Muscle of leg (tissue), 11 donors: ENCODE results near the gene ASPM. TPM values are rescaled to one million over a fixed set of nuclear protein-coding genes. Genes with fewer than 3 reads are reported as not detected.

Source experiments
- DNase-seq: peaks from one replicate; pipeline ENCODE4 v3.0.0; 2013
- H3K27ac ChIP-seq: one replicate; pipeline ENCODE4 v1.5.1; 2013; ENCODE audit warnings: mild to moderate bottlenecking, low read length, control low read depth
- H3K27me3 ChIP-seq: one replicate; pipeline ENCODE4 v1.6.1; 2013; ENCODE audit warnings: low read length; ENCODE audit not compliant: control insufficient read depth, insufficient read depth
- H3K36me3 ChIP-seq: one replicate; pipeline ENCODE4 v1.6.1; 2013; ENCODE audit warnings: low read length; ENCODE audit not compliant: control insufficient read depth, insufficient read depth
- H3K4me1 ChIP-seq: one replicate; pipeline ENCODE4 v1.6.1; 2013; ENCODE audit warnings: low read length; ENCODE audit not compliant: control insufficient read depth, insufficient read depth
- H3K4me3 ChIP-seq: one replicate; pipeline ENCODE4 v1.5.1; 2013; ENCODE audit warnings: low read length, control low read depth
- H3K9me3 ChIP-seq: replicated peaks from 2 replicates; pipeline ENCODE4 v1.6.1; 2013; ENCODE audit warnings: low read depth, low read length; ENCODE audit not compliant: control insufficient read depth
- WGBS: methylation state at CpG from one replicate; pipeline ENCODE4 v1.1.5; 2013; ENCODE audit warnings: missing lambda C conversion rate; ENCODE audit not compliant: insufficient coverage; 5-methylcytosine and 5-hydroxymethylcytosine counted together
- polyA plus RNA-seq, 8 donors: library from polyadenylated mRNA; unstranded; fragments of 120-200 nt; gene quantifications; one replicate each; pipeline versions ENCODE4 v1.2.1 to v1.2.3, GENCODE V29; 2013; ENCODE audit warnings: inconsistent platforms in 1 of 8, low replicate concordance in 1 of 8; ENCODE audit not compliant: insufficient read length in 8 of 8, insufficient read depth in 1 of 8
- total RNA-seq: library from RNA; stranded (reverse); fragments of 120-200 nt; gene quantifications from one replicate; pipeline ENCODE4 v1.2.4, GENCODE V29; 2013

Gene ASPM
- total and polyA plus RNA-seq, 9 donors, result 8.5 to 18.3 (median 13.8) TPM

DNA sequence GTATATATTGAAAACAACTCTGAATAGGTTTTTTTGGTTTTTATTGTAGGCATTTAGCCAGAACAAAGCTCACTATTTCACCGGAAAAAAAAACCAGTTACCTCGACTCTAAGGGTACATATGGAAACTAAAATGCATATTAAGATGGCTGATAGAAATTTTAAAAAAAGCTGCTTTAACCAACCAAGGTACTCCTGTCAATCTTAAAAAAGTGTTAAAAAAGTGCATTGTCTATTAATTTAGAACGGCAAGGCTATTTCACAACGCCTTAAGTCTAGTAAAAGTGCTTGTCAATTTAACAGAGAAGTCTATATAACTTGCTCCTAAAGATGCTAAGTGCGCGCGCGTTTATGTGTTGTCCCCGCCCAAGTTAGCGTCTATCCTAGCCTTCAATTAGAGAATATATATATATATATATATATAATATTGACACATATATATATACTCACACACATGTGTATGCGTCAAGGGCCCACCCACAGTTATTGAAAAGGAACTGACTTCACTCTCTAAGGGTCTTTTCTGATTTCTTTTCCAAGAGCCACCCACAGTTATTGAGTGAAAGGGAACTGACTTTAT lies 934 bp downstream of the ASPM start:
- no peak overlapping the region for H3K27ac ChIP-seq
- DNase-seq, result no peak
- WGBS, result no CpG with 5 or more reads among the region's 11 CpGs

DNA sequence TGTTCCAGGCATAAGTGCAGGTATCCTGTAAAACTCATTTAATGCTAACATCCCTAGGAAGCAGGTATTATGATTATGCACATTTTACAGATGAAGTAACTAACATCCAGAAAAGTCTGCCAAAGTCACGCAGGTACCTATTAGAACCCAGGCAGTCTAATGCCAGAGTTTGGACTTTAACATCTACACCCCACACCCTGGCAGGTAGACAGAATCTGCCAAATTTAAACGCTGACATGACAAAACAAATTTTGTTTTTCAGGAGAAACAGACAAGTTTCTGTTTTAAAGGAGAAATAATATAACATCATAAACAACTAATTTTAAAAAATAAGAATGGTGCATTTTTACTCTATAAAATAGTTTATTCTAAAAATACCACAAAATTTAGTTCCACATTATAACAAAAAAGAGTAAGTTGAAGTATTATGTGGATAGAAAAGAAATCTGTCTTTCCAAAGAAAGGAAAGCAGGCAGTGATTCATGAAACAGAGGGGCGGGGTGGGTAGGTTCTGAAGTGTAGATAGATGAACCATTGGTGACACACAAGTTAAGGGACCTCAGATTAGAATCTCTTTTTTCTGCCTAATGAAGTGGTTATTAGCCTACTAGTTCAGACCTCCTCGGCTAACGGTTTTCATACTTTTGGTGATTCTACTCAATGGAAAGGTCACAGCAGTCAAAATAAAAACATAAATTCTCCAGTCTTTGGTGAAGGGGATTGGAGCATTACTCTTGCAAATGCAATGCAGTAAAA lies 1.7 kb downstream of the ASPM start:
- Histone ChIP-seq H3K27me3 (no peaks in the 10 kb centered on the region), H3K4me1 (no peaks in the 10 kb centered on the region), H3K27ac (no peak overlapping the region), H3K36me3 (no peaks in the 10 kb centered on the region), H3K9me3 (no peaks in the 10 kb centered on the region), H3K4me3 (peak overlapping the region; percentile 81)
- WGBS, result 48% methylated on average over 2 of the region's 5 CpGs
- no peak for DNase-seq

More for the DNA sequence above, 934 bp downstream of the ASPM start:
- H3K4me3 ChIP-seq, result peak overlapping the region; percentile 81
- no peaks in the 10 kb centered on the region for H3K27me3 ChIP-seq
- H3K4me1 ChIP-seq, result no peaks in the 10 kb centered on the region
- H3K9me3 ChIP-seq, result no peaks in the 10 kb centered on the region
- no peaks in the 10 kb centered on the region for H3K36me3 ChIP-seq

DNA sequence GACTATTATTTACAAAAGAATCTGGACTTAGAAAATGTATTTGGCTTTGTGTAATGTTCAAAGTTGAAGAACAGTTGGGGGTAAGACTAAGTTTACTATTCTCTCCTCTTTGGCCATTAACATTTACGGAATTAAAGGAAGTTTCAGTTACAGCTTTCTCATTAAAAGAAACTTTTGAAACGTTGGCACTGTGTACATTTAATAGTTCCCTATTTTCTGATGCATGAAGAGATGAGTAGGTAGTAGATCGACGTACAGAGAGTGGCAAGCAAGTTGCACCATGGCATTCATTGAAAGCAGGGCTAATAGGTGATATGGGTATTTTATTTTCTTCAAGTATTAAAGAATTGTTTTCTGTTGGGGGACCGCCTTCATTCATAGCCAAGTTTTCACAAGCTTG lies 3.2 kb downstream of the ASPM start:
- Histone ChIP-seq H3K27me3 (no peaks in the 10 kb centered on the region), H3K9me3 (no peaks in the 10 kb centered on the region), H3K27ac (no peak overlapping the region), H3K4me3 (no peak overlapping the region), H3K4me1 (no peaks in the 10 kb centered on the region), H3K36me3 (peaks cover 3% of the 10 kb centered on the region)
- DNase-seq, result no peak
- 80% methylated on average over 1 of the region's 5 CpGs for WGBS

GRCh38 chr1:197141575-197141974 lies 4.9 kb downstream of the ASPM start:
- Histone ChIP-seq H3K9me3 (no peaks in the 10 kb centered on the region), H3K36me3 (peaks cover 6% of the 10 kb centered on the region), H3K27ac (no peak overlapping the region), H3K4me1 (no peaks in the 10 kb centered on the region), H3K27me3 (no peaks in the 10 kb centered on the region), H3K4me3 (no peak overlapping the region)
- DNase-seq, result no peak
- WGBS, result no CpG with 5 or more reads among the region's 1 CpG

DNA sequence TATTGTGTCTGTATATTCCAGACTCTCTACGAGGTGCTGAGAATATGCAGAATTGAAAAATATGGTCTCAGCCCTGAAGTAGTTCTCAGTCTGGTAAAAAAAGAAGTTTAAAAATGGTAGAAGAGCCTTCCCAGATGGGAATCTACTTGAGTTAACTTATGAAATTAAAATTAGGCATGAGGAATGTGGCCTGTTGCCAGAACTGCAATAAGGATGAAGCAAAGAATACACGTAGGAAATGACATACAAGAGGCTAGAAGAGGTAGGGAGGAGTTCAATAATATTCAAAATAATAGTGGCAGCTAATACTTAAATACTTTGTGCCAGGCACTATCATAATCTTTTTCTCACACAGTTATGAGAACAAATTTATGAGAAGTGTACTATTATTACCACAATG lies 6.3 kb downstream of the ASPM start:
- Histone ChIP-seq H3K27me3 (no peaks in the 10 kb centered on the region), H3K9me3 (no peaks in the 10 kb centered on the region), H3K36me3 (peaks cover 6% of the 10 kb centered on the region), H3K4me3 (no peak overlapping the region), H3K27ac (no peak overlapping the region), H3K4me1 (no peaks in the 10 kb centered on the region)
- no CpG with 5 or more reads among the region's 2 CpGs for WGBS
- peak; percentile 50 for DNase-seq

DNA sequence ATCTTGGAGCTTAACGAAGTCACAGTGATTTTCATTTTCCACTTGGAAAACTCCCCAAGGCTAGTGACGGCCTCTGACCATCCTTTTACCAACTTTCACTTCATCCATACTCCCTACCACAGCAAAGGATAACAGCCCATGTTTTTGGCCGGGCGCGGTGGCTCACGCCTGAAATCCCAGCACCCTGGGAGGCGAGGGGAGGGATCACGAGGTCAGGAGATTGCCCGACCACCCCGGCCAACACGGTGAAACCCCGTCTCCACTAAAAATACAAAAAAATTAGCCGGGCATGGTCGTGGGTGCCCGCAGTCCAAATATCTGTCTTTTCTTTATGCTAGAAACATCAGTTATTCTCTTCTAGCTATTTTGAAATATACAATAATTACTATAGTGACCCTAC lies 7.3 kb downstream of the ASPM start:
- WGBS, result 94% methylated on average over 6 of the region's 15 CpGs
- Histone ChIP-seq H3K4me3 (no peak overlapping the region), H3K27me3 (no peaks in the 10 kb centered on the region), H3K9me3 (no peaks in the 10 kb centered on the region), H3K4me1 (no peaks in the 10 kb centered on the region), H3K36me3 (peaks cover 6% of the 10 kb centered on the region), H3K27ac (no peak overlapping the region)
- DNase-seq, result no peak

- 50% methylated on average over 2 of the region's 7 CpGs for WGBS
- no peak overlapping the region for H3K4me3 ChIP-seq
- H3K4me1 ChIP-seq, result no peaks in the 10 kb centered on the region
- no peak overlapping the region for H3K27ac ChIP-seq
- DNase-seq, result no peak
- no peaks in the 10 kb centered on the region for H3K9me3 ChIP-seq
- H3K36me3 ChIP-seq, result peaks cover 6% of the 10 kb centered on the region
- H3K27me3 ChIP-seq, result no peaks in the 10 kb centered on the region
These were observed 9.1 kb downstream of the ASPM start for GRCh38 chr1:197137322-197137721.

DNA sequence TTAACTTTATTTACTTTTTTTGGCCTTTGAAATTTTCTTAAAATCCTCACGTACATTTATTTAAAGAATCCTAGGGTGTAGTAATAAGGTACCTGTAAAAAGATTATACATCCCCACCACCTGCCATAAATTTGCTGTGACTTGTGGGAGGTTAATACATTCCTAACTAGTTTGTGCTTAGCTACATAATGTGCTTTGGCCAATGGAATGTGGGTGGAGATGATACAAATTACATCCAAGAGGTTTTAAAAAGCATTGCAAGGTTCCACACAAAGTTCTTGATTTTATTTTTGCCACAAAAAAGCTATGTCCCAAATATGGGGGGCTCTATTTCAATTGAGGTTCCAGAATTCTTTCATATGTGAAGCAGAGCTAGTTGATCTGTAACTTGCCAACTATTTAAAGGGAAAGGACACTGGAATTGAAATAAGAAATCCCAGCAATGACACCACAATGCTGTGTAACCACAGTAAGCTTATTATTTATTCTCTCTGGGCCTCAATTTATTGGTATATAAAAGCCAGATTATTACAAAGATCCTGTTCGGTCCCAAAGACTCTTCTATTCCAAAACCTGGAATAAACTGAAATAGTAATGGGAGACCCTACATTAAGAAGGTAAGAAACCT lies 15.7 kb downstream of the ASPM start:
- no CpG with 5 or more reads among the region's 2 CpGs for WGBS
- H3K36me3 ChIP-seq, result no peaks in the 10 kb centered on the region
- no peaks in the 10 kb centered on the region for H3K27me3 ChIP-seq
- no peaks in the 10 kb centered on the region for H3K4me1 ChIP-seq
- H3K4me3 ChIP-seq, result no peak overlapping the region
- H3K27ac ChIP-seq, result no peak overlapping the region
- DNase-seq, result no peak
- H3K9me3 ChIP-seq, result no peaks in the 10 kb centered on the region

- Histone ChIP-seq H3K4me3 (no peak overlapping the region), H3K4me1 (no peaks in the 10 kb centered on the region), H3K9me3 (no peaks in the 10 kb centered on the region), H3K27ac (no peak overlapping the region), H3K27me3 (no peaks in the 10 kb centered on the region), H3K36me3 (no peaks in the 10 kb centered on the region)
- DNase-seq, result no peak
- 89% methylated on average over 1 of the region's 2 CpGs for WGBS
These were observed 16.8 kb downstream of the ASPM start for GRCh38 chr1:197129698-197130097.

DNA sequence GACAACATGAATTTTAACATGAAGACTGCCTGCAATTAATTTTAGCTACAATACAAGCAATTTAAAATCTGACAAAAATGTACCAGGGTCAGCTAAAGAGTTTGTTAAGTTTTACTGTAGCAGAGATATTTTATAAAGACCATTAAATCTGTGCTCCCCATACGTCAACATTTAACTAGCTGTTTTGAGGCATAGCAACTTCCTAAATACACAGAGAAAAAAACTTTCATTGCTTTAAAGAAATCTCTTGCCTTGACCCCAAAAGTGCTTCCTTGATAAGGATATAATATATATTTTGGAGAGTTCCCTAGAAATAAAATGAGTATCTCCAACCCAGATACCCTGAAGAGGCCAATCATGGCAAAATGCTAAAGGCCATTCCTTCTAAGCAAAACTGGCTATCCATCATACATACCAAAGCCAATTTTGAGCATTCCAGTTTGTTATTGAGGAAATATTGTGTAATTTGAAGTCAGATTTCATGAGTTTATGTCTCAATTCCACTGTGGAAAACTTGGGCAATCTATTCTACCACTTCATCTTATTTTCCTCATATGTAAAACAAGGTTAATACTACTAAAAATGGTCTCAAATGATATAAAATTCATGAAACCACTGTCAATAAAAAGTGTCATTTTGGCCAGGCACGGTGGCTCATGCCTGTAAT lies 19.1 kb downstream of the ASPM start:
- no peaks in the 10 kb centered on the region for H3K4me1 ChIP-seq
- no peaks in the 10 kb centered on the region for H3K9me3 ChIP-seq
- WGBS, result 100% methylated on average over 1 of the region's 2 CpGs

More for the DNA sequence above, 19.1 kb downstream of the ASPM start:
- H3K36me3 ChIP-seq, result no peaks in the 10 kb centered on the region
- DNase-seq, result no peak
- no peak overlapping the region for H3K4me3 ChIP-seq
- H3K27me3 ChIP-seq, result no peaks in the 10 kb centered on the region
- no peak overlapping the region for H3K27ac ChIP-seq
